Endothelial cell of umbilical vein (primary cell): ENCODE results near the gene SH3YL1. TPM values are rescaled to one million over a fixed set of nuclear protein-coding genes. Genes with fewer than 3 reads are reported as not detected.

Experiments
- BruUV-seq: library from RNA; stranded (reverse); fragments of 400-500 nt; replicated peaks from 2 replicates; lab custom pipeline; 2021; lab: Mats Ljungman, UMichigan
- CTCF ChIA-PET: fragments of 300-600, 350-600 bp; sonication (Branson Sonifier 250); formaldehyde crosslinking; loops from one replicate; lab custom pipeline; 2021; ENCODE audit warnings: antibody characterized with exemption, inconsistent platforms; lab: Charles Lee
- POLR2A ChIA-PET: fragments of 300-600, 350-600 bp; sonication (Branson Sonifier 250); formaldehyde crosslinking; loops from one replicate; lab custom pipeline; 2021; ENCODE audit warnings: antibody characterized with exemption, inconsistent platforms; lab: Charles Lee
- DNase-seq: peaks from one replicate; pipeline ENCODE4 v3.0.0-alpha.2; 2011; ENCODE audit warnings: low read depth, low spot score
- FAIRE-seq: peaks from 2 replicates; lab custom pipeline; 2011; peaks lifted over from hg19 to GRCh38; lab: Jason Lieb, UNC
- H2AFZ ChIP-seq: 2 replicates; pipeline ENCODE4 v1.6.0; 2012; ENCODE audit warnings: low read depth, low read length, control low read depth, inconsistent platforms
- H3K27ac ChIP-seq: 2 replicates; pipeline ENCODE4 v1.5.1; 2011; ENCODE audit warnings: low read depth, mild to moderate bottlenecking, control low read depth, low read length, moderate library complexity; ENCODE audit not compliant: insufficient read depth
- H3K27me3 ChIP-seq, 2 experiments: 2 replicates each; pipeline versions ENCODE4 v1.6.0 to v1.6.1; 2011; ENCODE audit warnings: low read length in 2 of 2, mixed read lengths in 1 of 2; ENCODE audit not compliant: control insufficient read depth in 2 of 2, insufficient read depth in 2 of 2
- H3K36me3 ChIP-seq, 2 experiments: 2 replicates in 1 of 2; 3 replicates in 1 of 2; pipeline ENCODE4 v1.5.1; 2011; ENCODE audit warnings: low read length in 2 of 2, mild to moderate bottlenecking in 1 of 2, moderate library complexity in 1 of 2; ENCODE audit not compliant: control insufficient read depth in 2 of 2, insufficient read depth in 2 of 2; ENCODE audit errors: extremely low read depth in 1 of 2
- H3K4me1 ChIP-seq: 3 replicates; pipeline ENCODE4 v1.5.1; 2011; ENCODE audit warnings: mild to moderate bottlenecking, low read length; ENCODE audit not compliant: control insufficient read depth, insufficient read depth; ENCODE audit errors: extremely low read depth
- H3K4me2 ChIP-seq: 2 replicates; pipeline ENCODE4 v1.6.1; 2011; ENCODE audit warnings: low read length, control low read depth, mixed read lengths; ENCODE audit not compliant: insufficient read depth
- H3K4me3 ChIP-seq, 3 experiments: fragments of 200-600 bp in 1 of 3; sonication (generic), shearing (Covaris generic) in 1 of 3; replicated peaks in 1 of 3; 2 replicates each; pipeline ENCODE4 v1.5.1; 2011 to 2016; ENCODE audit warnings: control low read depth in 3 of 3, low read length in 3 of 3, mild to moderate bottlenecking in 2 of 3, inconsistent platforms in 1 of 3, low read depth in 1 of 3, moderate library complexity in 1 of 3; ENCODE audit not compliant: insufficient read depth in 1 of 3
- H3K79me2 ChIP-seq: 2 replicates; pipeline ENCODE4 v1.6.0; 2012; ENCODE audit warnings: low read length, inconsistent platforms; ENCODE audit not compliant: control insufficient read depth, insufficient read depth
- H3K9ac ChIP-seq: replicated peaks from 2 replicates; pipeline ENCODE3; 2011; ENCODE audit warnings: low read length, control low read depth; ENCODE audit not compliant: insufficient read depth; ENCODE audit errors: extremely low read depth
- H3K9me1 ChIP-seq: replicated peaks from 3 replicates; pipeline ENCODE4 v1.6.0; 2011; ENCODE audit warnings: mild to moderate bottlenecking, low read length; ENCODE audit not compliant: control insufficient read depth, insufficient read depth; ENCODE audit errors: extremely low read depth
- H3K9me3 ChIP-seq: replicated peaks from 2 replicates; pipeline ENCODE4 v1.5.1; 2012; ENCODE audit warnings: low read length, inconsistent platforms; ENCODE audit not compliant: control insufficient read depth, insufficient read depth
- H4K20me1 ChIP-seq: replicated peaks from 2 replicates; pipeline ENCODE3; 2011; ENCODE audit warnings: mild to moderate bottlenecking, low read length; ENCODE audit not compliant: control insufficient read depth, insufficient read depth; ENCODE audit errors: extremely low read depth
- CTCF ChIP-seq, 2 donors: IDR thresholded peaks; 1 replicate in 1 of 2; 2 replicates in 1 of 2; pipeline ENCODE4 v1.5.1; 2011; ENCODE audit warnings: low read length in 2 of 2, mild to moderate bottlenecking in 2 of 2, moderate library complexity in 2 of 2, control low read depth in 1 of 2, inconsistent platforms in 1 of 2, low read depth in 1 of 2; ENCODE audit not compliant: insufficient read depth in 1 of 2; ENCODE audit errors: extremely low read depth in 1 of 2
- EZH2 ChIP-seq: IDR thresholded peaks from 2 replicates; pipeline ENCODE4 v1.6.1; 2012; ENCODE audit warnings: borderline replicate concordance, low read depth, mild to moderate bottlenecking, moderate library complexity, low read length, inconsistent platforms; ENCODE audit not compliant: severe bottlenecking
- FOS ChIP-seq: IDR thresholded peaks from 2 replicates; pipeline ENCODE4 v1.6.1; 2011; ENCODE audit warnings: mild to moderate bottlenecking, low read length, moderate library complexity, borderline replicate concordance; ENCODE audit not compliant: insufficient read depth
- GATA2 ChIP-seq: IDR thresholded peaks from 2 replicates; pipeline ENCODE4 v1.7.0; 2011; ENCODE audit warnings: low read depth, mild to moderate bottlenecking, moderate library complexity, mixed read lengths, low read length; ENCODE audit not compliant: insufficient read length, insufficient read depth
- JUN ChIP-seq: IDR thresholded peaks from 2 replicates; pipeline ENCODE4 v1.6.1; 2011; ENCODE audit warnings: borderline replicate concordance, low read depth; ENCODE audit not compliant: insufficient read length, insufficient read depth
- MAX ChIP-seq: IDR thresholded peaks from 2 replicates; pipeline ENCODE4 v1.6.1; 2011; ENCODE audit not compliant: insufficient read depth, insufficient read length
- MYC ChIP-seq: IDR thresholded peaks from one replicate; pipeline ENCODE4 v1.6.1; 2011; ENCODE audit warnings: mild to moderate bottlenecking, low read depth, low read length
- POLR2A ChIP-seq: IDR thresholded peaks from 2 replicates; pipeline ENCODE4 v1.6.1; 2012; ENCODE audit warnings: low read depth, mild to moderate bottlenecking, control low read depth, low read length
- POLR2AphosphoS5 ChIP-seq: IDR thresholded peaks from 2 replicates; pipeline ENCODE4 v1.6.1; 2012; ENCODE audit warnings: low read depth, mild to moderate bottlenecking, control low read depth, low read length, moderate library complexity; ENCODE audit not compliant: insufficient read depth
- dilution Hi-C: fragments of 300-500 bp; cut with MboI; formaldehyde crosslinking; loops from one replicate; pipeline ENCODE4 v1.15.0; 2019; ENCODE audit warnings: low sequenced_read_pairs; ENCODE audit not compliant: extremely low pct_ligation_motif_present
- intact Hi-C: fragments of 100-400 bp; cut with micrococcal nuclease; formaldehyde crosslinking; loops from one replicate; pipeline ENCODE4 v1.10.0; 2022
- polyA plus RNA-seq, 4 experiments: library from polyadenylated mRNA; depleted of rRNA in 3 of 4; stranded (reverse) in 3 of 4; unstranded in 1 of 4; fragments of >200 nt; gene quantifications; 2 replicates each; pipeline versions ENCODE4 v1.2.1 to v1.2.3, GENCODE V29; 2011 to 2012; ENCODE audit warnings: missing spikeins in 1 of 4
- total RNA-seq: library from RNA; stranded (reverse); gene quantifications from 2 replicates; pipeline ENCODE4 v1.2.3, GENCODE V29; 2021

Gene SH3YL1
- total and polyA plus RNA-seq, 2 donors (not counting 3 experiments of a cell fraction or from before 2014, with no cell fraction given) = 12.5 to 22.4 TPM

GRCh38 chr2:280650-281110, 16.8 kb upstream of the SH3YL1 start:
- Histone ChIP-seq H3K9me1 (no peaks in the 10 kb centered on the region), H3K4me1 (no peaks in the 10 kb centered on the region), H3K4me3 (no peak overlapping the region), H3K27me3 (peaks cover 0 to 4% of the 10 kb centered on the region in 2 experiments), H3K36me3 (peaks cover 11 to 22% of the 10 kb centered on the region in 2 experiments), H3K27ac (no peak overlapping the region), H3K9ac (no peak overlapping the region), H4K20me1 (peaks cover 2% of the 10 kb centered on the region), H3K4me2 (no peak overlapping the region), H3K79me2 (peaks cover 10% of the 10 kb centered on the region), H3K9me3 (no peaks in the 10 kb centered on the region), H2AFZ (no peak overlapping the region)
- dilution Hi-C loops (no loop called here), intact Hi-C loops (no loop called here)
- no peak for DNase-seq
- CTCF ChIA-PET = interaction anchor here (1.1 kb wide), 1 partner anchor 10 kb away, joined by 4 read pairs; no protein-coding TSS in a partner anchor
- TF ChIP-seq MYC (no peak), EZH2 (no peak), FOS (no peak), MAX (no peak), CTCF (IDR thresholded peaks at IDR 0.05; ENCODE audit: extremely low read depth in 1 of 2, insufficient read depth in 1 of 2, low read depth in 1 of 2, low read length in 2 of 2) (no peak), POLR2A (no peak), GATA2 (no peak), JUN (no peak), POLR2AphosphoS5 (no peak)
- FAIRE-seq = no peak
- BruUV-seq = no TSS peak
- POLR2A ChIA-PET = no interaction called here
